Endodermal cell (in vitro differentiated cells): ENCODE measurements around the gene TRAPPC5. TPM values are rescaled to one million over a fixed set of nuclear protein-coding genes. Genes with fewer than 3 reads are reported as not detected.

Source experiments
- DNase-seq: peaks from one replicate; pipeline ENCODE4 v3.0.0-alpha.2; 2017
- H3K27ac ChIP-seq: 2 replicates; pipeline ENCODE4 v1.5.1; 2013; ENCODE audit warnings: mild to moderate bottlenecking, low read depth, low read length, moderate library complexity
- H3K27me3 ChIP-seq: 2 replicates; pipeline ENCODE4 v1.6.1; 2013; ENCODE audit warnings: mild to moderate bottlenecking, low read length, moderate library complexity; ENCODE audit not compliant: insufficient read depth, control insufficient read depth, poor library complexity, severe bottlenecking
- H3K36me3 ChIP-seq: 2 replicates; pipeline ENCODE4 v1.7.0; 2013; ENCODE audit warnings: mild to moderate bottlenecking, low read length, moderate library complexity; ENCODE audit not compliant: control insufficient read depth, insufficient read depth
- H3K4me1 ChIP-seq: one replicate; pipeline ENCODE4 v1.7.0; 2013; ENCODE audit warnings: low read length; ENCODE audit not compliant: control insufficient read depth, insufficient read depth
- H3K4me3 ChIP-seq: 2 replicates; pipeline ENCODE4 v1.5.1; 2013; ENCODE audit warnings: mild to moderate bottlenecking, low read length, moderate library complexity
- H3K9ac ChIP-seq: 2 replicates; pipeline ENCODE4 v1.6.1; 2013; ENCODE audit warnings: mild to moderate bottlenecking, low read length, moderate library complexity; ENCODE audit not compliant: poor library complexity, severe bottlenecking; ENCODE audit errors: extremely low read depth
- H3K9me3 ChIP-seq: 2 replicates; pipeline ENCODE4 v1.6.1; 2013; ENCODE audit warnings: mild to moderate bottlenecking, low read length, moderate library complexity; ENCODE audit not compliant: control insufficient read depth
- H3K27ac Mint-ChIP-seq: 2 replicates; pipeline ENCODE4 v1.8.0; 2020; ENCODE audit warnings: mixed read lengths
- H3K27me3 Mint-ChIP-seq: 2 replicates; pipeline ENCODE4 v1.8.0; 2021; ENCODE audit warnings: mild to moderate bottlenecking, mixed read lengths; ENCODE audit not compliant: insufficient read depth
- H3K36me3 Mint-ChIP-seq: 2 replicates; pipeline ENCODE4 v1.8.0; 2020; ENCODE audit warnings: low read depth, mixed read lengths
- H3K4me1 Mint-ChIP-seq: 2 replicates; pipeline ENCODE4 v1.8.0; 2020; ENCODE audit warnings: mixed read lengths
- H3K4me3 Mint-ChIP-seq: 2 replicates; pipeline ENCODE4 v1.8.0; 2020; ENCODE audit warnings: mild to moderate bottlenecking, moderate library complexity, mixed read lengths
- H3K9me3 Mint-ChIP-seq: 2 replicates; pipeline ENCODE4 v1.8.0; 2020; ENCODE audit warnings: mild to moderate bottlenecking, mixed read lengths
- CTCF ChIP-seq: fragments of 200-600 bp; sonication (generic); conservative IDR thresholded peaks from 2 replicates; pipeline ENCODE4 v1.5.0; 2021; ENCODE audit warnings: antibody characterized with exemption, mild to moderate bottlenecking
- WGBS, 2 experiments: methylation state at CpG; one replicate each; pipeline versions ENCODE4 v1.1.5 to v1.1.7; 2013; ENCODE audit warnings: missing lambda C conversion rate in 2 of 2, mixed read lengths in 1 of 2; ENCODE audit not compliant: insufficient coverage in 1 of 2, insufficient read length in 1 of 2; 5-methylcytosine and 5-hydroxymethylcytosine counted together
- total RNA-seq, 2 donors: library from RNA; stranded (reverse); fragmentation: NEBNext Ultra II Directional in 1 of 2; extraction: Animal tissue kit (Norgen Biotek cat#: 25700) in 1 of 2; gene quantifications; 2 replicates in 1 of 2; 3 replicates in 1 of 2; pipeline ENCODE4 v1.2.1, GENCODE V29; 2021

Gene TRAPPC5
- total RNA-seq, 2 donors from 2014 or later = 64.6 to 93.1 TPM

- TF ChIP-seq CTCF = no peak
- Histone ChIP-seq H3K4me3 (no peak overlapping the region), H3K36me3 (no peaks in the 10 kb centered on the region), H3K27me3 (peaks cover 11% of the 10 kb centered on the region), H3K27ac (no peak overlapping the region), H3K9me3 (no peaks in the 10 kb centered on the region), H3K9ac (no peak overlapping the region), H3K4me1 (no peaks in the 10 kb centered on the region)
- DNase-seq = no peak
- Mint-ChIP-seq H3K27ac (no peak overlapping the region), H3K4me3 (no peak overlapping the region), H3K4me1 (no peaks in the 10 kb centered on the region), H3K9me3 (no peaks in the 10 kb centered on the region), H3K36me3 (no peaks in the 10 kb centered on the region), H3K27me3 (peaks cover 39% of the 10 kb centered on the region)
- 76 to 80% methylated on average over 4 to 8 of the region's 8 CpGs for WGBS, 2 experiments
Measured at GRCh38 chr19:7661744-7662538, 18.7 kb upstream of the TRAPPC5 start.

GRCh38 chr19:7662657-7663056 is 18.0 kb upstream of the TRAPPC5 start:
- H3K36me3 ChIP-seq = no peaks in the 10 kb centered on the region
- no peak for DNase-seq
- H3K4me1 ChIP-seq = no peaks in the 10 kb centered on the region
- H3K27me3 ChIP-seq = peaks cover 14% of the 10 kb centered on the region
- no peak overlapping the region for H3K9ac ChIP-seq
- no peak overlapping the region for H3K27ac ChIP-seq
- Mint-ChIP-seq H3K27ac (no peak overlapping the region), H3K27me3 (peaks cover 43% of the 10 kb centered on the region), H3K4me3 (no peak overlapping the region), H3K9me3 (no peaks in the 10 kb centered on the region), H3K36me3 (no peaks in the 10 kb centered on the region), H3K4me1 (no peaks in the 10 kb centered on the region)
- 85 to 95% methylated on average over 9 to 14 of the region's 14 CpGs for WGBS, 2 experiments
- H3K9me3 ChIP-seq = no peaks in the 10 kb centered on the region
- H3K4me3 ChIP-seq = no peak overlapping the region
- no peak for TF ChIP-seq CTCF

GRCh38 chr19:7663706-7664105 is 16.9 kb upstream of the TRAPPC5 start:
- no peak overlapping the region for H3K4me3 ChIP-seq
- H3K36me3 Mint-ChIP-seq = no peaks in the 10 kb centered on the region
- no peaks in the 10 kb centered on the region for H3K4me1 ChIP-seq
- no peaks in the 10 kb centered on the region for H3K9me3 ChIP-seq
- no peak for DNase-seq
- no peaks in the 10 kb centered on the region for H3K9me3 Mint-ChIP-seq
- H3K27me3 ChIP-seq = peaks cover 22% of the 10 kb centered on the region
- H3K27ac ChIP-seq = no peak overlapping the region
- H3K9ac ChIP-seq = no peak overlapping the region
- WGBS, 2 experiments = 88 to 91% methylated on average over 3 to 7 of the region's 7 CpGs
- H3K4me1 Mint-ChIP-seq = no peaks in the 10 kb centered on the region
- H3K27ac Mint-ChIP-seq = no peak overlapping the region
- no peaks in the 10 kb centered on the region for H3K36me3 ChIP-seq
- H3K4me3 Mint-ChIP-seq = no peak overlapping the region
- peaks cover 45% of the 10 kb centered on the region for H3K27me3 Mint-ChIP-seq
- no peak for TF ChIP-seq CTCF
